Brain microvascular endothelial cell (primary cell): ENCODE measurements around the gene EFCC1.

ENCODE experiments used
- DNase-seq: peaks from one replicate; pipeline ENCODE4 v3.0.0-alpha.2; 2020
- H3K27ac ChIP-seq: fragments of 250-450 bp; sonication (Bioruptor Pico); 2 replicates; pipeline ENCODE4 v1.5.1; 2020; ENCODE audit warnings: mild to moderate bottlenecking, moderate library complexity
- H3K27me3 ChIP-seq: fragments of 250-450 bp; sonication (Bioruptor Pico); replicated peaks from 2 replicates; pipeline ENCODE4 v1.5.1; 2020; ENCODE audit warnings: mild to moderate bottlenecking
- H3K36me3 ChIP-seq: fragments of 250-450 bp; sonication (Bioruptor Pico); replicated peaks from 2 replicates; pipeline ENCODE4 v1.5.1; 2020; ENCODE audit warnings: mild to moderate bottlenecking
- H3K4me3 ChIP-seq: 2 replicates; pipeline ENCODE4 v1.5.1; 2011; ENCODE audit warnings: low read depth, mild to moderate bottlenecking, control low read depth, low read length, moderate library complexity
- in situ Hi-C: cut with HindIII; loops from 2 replicates; pipeline ENCODE4 v1.10.0; 2017; ENCODE audit warnings: low sequenced_read_pairs, low pct_ligation_motif_present
- TF ChIP-seq, protein P1 (sequence below): IDR thresholded peaks from 2 replicates; pipeline ENCODE4 v1.5.1; 2011; ENCODE audit warnings: low read depth, mild to moderate bottlenecking, moderate library complexity, low read length, control low read depth, inconsistent platforms; ENCODE audit errors: missing control alignments

EFCC1 gene

DNA sequence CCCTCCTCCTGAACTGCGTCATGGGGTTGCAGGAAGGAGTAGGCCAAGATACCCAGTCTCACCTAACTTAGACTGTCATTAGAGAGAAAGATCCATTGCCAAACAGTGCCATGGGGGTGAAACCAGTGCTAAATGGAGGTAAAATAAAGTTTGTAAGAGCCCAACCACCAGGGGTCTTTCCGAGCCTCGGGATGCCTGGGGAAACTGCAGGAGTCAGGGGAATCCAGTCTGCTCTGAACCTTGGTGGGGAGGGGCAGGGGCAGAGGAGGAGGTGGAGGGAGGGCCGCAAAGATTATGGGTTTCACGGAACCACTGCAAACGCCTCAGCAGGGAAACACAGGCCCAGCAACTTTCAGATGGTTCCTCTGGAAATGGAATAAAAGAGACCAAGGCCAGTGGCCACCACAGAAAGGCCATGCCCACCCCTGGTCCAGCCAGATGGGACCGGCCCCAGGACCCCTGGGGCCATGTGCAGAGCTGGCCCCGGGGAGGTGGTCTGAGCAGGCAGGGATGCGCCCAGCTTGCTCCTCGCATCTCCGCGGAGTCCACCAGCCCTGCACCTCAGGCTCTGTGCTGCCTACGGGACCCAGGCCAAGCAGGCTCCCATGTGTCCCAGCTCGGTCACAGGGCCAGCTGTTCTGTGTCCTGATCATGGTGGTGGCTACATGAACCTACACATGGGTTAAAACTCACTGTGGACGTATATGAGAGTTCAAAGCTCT lies 39.6 kb downstream of the EFCC1 start:
- in situ Hi-C loops, result no loop called here
- peaks cover 13% of the 10 kb centered on the region for H3K27me3 ChIP-seq

DNA sequence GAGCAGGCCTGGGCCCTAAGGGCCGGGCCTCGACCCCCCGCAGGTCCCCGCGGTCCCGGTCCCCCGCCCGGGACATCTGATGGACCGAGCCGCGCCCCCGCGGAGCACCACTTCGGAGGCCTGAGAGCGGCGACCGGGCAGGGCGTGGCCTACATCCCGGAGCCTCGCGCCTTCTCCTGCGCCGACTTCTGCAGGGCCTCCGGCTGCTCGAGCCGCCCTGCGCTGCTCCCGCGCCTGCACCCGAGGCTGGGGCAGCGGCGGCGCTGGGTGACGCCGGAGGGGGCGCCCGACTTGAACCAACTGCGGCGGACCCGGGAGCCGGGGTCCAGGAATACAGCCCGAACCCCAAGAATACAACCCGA lies 44.6 kb downstream of the EFCC1 start:
- H3K4me3 ChIP-seq, result peak overlapping the region; percentile 15
- H3K27me3 ChIP-seq, result peaks cover 8% of the 10 kb centered on the region
- DNase-seq, result no peak
- in situ Hi-C loops, result no loop called here
- TF ChIP-seq, protein P1, sequence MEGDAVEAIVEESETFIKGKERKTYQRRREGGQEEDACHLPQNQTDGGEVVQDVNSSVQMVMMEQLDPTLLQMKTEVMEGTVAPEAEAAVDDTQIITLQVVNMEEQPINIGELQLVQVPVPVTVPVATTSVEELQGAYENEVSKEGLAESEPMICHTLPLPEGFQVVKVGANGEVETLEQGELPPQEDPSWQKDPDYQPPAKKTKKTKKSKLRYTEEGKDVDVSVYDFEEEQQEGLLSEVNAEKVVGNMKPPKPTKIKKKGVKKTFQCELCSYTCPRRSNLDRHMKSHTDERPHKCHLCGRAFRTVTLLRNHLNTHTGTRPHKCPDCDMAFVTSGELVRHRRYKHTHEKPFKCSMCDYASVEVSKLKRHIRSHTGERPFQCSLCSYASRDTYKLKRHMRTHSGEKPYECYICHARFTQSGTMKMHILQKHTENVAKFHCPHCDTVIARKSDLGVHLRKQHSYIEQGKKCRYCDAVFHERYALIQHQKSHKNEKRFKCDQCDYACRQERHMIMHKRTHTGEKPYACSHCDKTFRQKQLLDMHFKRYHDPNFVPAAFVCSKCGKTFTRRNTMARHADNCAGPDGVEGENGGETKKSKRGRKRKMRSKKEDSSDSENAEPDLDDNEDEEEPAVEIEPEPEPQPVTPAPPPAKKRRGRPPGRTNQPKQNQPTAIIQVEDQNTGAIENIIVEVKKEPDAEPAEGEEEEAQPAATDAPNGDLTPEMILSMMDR, result no peak
- H3K36me3 ChIP-seq, result no peaks in the 10 kb centered on the region
- H3K27ac ChIP-seq, result no peak overlapping the region

More for the DNA sequence above, 39.6 kb downstream of the EFCC1 start:
- DNase-seq, result no peak
- Histone ChIP-seq H3K27ac (no peak overlapping the region), H3K4me3 (no peak overlapping the region), H3K36me3 (no peaks in the 10 kb centered on the region)
- TF ChIP-seq, protein P1, result no peak

DNA sequence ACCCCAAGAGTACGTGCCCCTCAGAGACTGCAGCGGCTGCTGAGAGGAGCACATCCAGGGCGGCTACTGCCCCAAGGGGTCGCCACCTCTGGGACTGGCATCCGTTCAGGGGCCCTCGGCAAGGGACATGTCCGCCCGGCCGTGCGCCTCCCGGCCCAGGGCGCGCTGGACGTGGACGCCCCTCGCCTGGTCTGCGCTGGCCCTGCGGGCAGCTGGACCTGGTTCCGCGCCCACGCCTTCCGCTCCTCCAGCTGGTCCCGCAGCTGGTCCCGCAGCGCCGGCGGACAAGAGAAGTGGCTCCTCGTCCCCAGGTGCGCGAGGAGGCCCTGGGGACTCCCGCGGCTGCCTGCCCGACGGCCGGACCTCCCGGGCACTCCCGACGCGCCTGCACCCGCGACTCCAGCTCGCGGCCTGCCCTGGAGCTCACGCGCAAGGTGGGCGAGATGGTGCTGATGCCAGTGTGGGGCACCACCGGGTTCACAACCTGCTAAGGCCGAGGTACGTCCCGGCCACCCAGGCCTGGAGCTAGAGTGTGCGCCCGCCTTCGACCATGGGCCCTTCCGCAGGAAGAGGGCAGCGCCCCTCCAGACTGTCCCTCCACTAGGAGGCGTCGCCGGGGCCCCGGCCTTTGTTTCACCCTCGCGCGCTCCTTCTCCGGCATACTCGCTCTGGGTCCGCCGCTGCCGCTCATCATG lies 45.1 kb downstream of the EFCC1 start:
- peaks cover 8% of the 10 kb centered on the region for H3K27me3 ChIP-seq
- H3K36me3 ChIP-seq, result no peaks in the 10 kb centered on the region
- peak overlapping the region; percentile 15 for H3K4me3 ChIP-seq
- in situ Hi-C loops, result no loop called here
- H3K27ac ChIP-seq, result no peak overlapping the region
- DNase-seq, result no peak
- TF ChIP-seq, protein P1, result peak; percentile 42

DNA sequence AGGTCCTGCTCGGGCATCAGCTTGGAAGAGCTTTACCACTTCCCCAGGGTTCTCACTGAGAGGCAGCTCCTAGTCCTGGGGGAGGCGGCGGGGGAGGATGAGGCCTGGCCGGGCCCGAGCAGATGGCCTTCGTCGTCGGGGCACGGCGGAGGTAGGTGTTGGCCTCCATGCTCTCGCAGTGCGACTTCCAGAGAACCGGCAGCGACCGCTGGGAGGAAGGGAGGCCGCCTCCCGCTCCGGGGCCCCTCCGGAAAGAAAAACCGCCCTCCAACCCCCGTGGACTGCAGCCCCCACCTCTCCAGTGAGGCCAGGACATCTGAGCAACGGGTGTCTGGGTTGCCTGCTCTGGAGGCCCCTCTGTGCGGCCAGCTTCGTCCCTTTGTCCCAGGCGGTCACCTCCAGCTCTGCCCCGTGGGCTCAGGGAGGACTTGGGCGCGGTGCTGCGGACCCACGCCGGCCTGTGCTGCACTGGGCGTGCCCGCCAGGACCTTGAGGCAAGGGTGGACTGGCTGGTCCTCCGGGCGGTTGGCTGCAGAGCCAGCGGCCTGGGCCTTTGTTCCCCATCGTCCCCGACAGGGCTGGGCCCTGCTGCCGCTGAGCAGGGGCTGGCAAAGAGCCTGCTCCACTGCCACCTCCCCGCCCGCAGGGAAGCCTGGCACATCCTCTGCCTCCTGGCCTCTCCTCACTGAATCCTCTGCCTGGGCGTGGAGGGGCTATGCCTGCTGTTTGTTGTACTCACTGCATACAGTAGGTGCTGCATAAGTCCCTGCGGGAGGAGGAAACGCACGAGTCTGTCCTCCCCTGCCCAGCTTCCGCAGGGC lies 45.8 kb downstream of the EFCC1 start:
- in situ Hi-C loops, result no loop called here
- H3K27ac ChIP-seq, result no peak overlapping the region
- no peak for DNase-seq
- no peak overlapping the region for H3K4me3 ChIP-seq
- H3K27me3 ChIP-seq, result peaks cover 8% of the 10 kb centered on the region
- TF ChIP-seq, protein P1, result no peak
- H3K36me3 ChIP-seq, result no peaks in the 10 kb centered on the region

DNA sequence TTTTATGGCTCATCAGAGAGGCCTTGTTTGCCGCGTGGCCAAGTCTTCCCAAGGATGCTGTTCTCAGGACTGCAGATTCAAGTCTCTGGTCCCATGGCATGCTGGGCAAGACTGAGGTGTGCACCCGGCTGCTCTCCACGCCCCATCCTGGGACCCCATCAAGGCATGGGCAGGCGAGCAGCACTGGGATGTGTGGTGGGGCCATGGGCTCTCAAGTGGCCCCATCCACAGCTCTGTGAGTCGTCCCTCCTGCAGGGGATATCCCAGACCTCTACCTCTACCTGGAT lies 46.4 kb downstream of the EFCC1 start:
- Histone ChIP-seq H3K27ac (no peak overlapping the region), H3K27me3 (peaks cover 8% of the 10 kb centered on the region), H3K4me3 (no peak overlapping the region), H3K36me3 (no peaks in the 10 kb centered on the region)
- in situ Hi-C loops, result no loop called here
- no peak for DNase-seq
- TF ChIP-seq, protein P1, result no peak
